ENCODE results near the gene PKD1L1. TPM values are rescaled to one million over a fixed set of nuclear protein-coding genes. Genes with fewer than 3 reads are reported as not detected.

PKD1L1 gene
- polyA plus RNA-seq, 1 donor from 2014 or later, result 2.0 TPM

DNA sequence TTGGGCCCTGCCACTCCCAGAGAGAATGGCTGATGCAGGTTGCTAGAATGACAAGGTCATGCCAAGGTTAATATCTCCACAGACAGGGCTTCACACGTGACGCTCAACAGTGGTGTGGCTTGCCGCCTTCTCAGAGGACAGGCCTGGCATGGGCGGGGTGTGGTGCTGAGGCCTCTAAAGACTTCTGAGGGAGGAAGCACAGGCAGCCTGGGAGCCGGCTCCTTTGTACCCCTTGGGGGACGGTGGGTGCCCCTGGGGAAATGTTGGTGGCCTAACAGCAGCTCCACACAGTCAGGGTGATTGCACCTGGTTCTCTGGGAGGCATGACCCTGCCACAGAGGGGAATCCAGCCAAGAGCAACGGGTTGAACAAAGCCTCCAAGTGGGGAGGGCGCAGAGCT lies 115.1 kb downstream of the PKD1L1 start:
- TF ChIP-seq RAD21 (conservative IDR thresholded peaks at IDR 0.05) (no peak), SMC3 (conservative IDR thresholded peaks at IDR 0.05; ENCODE audit: poor library complexity) (no peak), MXI1 (conservative IDR thresholded peaks at IDR 0.05; ENCODE audit: poor library complexity, severe bottlenecking) (no peak), EP300 (conservative IDR thresholded peaks at IDR 0.05; ENCODE audit: poor library complexity, severe bottlenecking) (no peak), TAF1 (IDR thresholded peaks at IDR 0.05; ENCODE audit: low read depth) (no peak)
- TF ChIP-seq, protein P1, sequence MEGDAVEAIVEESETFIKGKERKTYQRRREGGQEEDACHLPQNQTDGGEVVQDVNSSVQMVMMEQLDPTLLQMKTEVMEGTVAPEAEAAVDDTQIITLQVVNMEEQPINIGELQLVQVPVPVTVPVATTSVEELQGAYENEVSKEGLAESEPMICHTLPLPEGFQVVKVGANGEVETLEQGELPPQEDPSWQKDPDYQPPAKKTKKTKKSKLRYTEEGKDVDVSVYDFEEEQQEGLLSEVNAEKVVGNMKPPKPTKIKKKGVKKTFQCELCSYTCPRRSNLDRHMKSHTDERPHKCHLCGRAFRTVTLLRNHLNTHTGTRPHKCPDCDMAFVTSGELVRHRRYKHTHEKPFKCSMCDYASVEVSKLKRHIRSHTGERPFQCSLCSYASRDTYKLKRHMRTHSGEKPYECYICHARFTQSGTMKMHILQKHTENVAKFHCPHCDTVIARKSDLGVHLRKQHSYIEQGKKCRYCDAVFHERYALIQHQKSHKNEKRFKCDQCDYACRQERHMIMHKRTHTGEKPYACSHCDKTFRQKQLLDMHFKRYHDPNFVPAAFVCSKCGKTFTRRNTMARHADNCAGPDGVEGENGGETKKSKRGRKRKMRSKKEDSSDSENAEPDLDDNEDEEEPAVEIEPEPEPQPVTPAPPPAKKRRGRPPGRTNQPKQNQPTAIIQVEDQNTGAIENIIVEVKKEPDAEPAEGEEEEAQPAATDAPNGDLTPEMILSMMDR (IDR thresholded peaks at IDR 0.05; ENCODE audit: poor library complexity, severe bottlenecking), result no peak
- TF ChIP-seq, protein P2, sequence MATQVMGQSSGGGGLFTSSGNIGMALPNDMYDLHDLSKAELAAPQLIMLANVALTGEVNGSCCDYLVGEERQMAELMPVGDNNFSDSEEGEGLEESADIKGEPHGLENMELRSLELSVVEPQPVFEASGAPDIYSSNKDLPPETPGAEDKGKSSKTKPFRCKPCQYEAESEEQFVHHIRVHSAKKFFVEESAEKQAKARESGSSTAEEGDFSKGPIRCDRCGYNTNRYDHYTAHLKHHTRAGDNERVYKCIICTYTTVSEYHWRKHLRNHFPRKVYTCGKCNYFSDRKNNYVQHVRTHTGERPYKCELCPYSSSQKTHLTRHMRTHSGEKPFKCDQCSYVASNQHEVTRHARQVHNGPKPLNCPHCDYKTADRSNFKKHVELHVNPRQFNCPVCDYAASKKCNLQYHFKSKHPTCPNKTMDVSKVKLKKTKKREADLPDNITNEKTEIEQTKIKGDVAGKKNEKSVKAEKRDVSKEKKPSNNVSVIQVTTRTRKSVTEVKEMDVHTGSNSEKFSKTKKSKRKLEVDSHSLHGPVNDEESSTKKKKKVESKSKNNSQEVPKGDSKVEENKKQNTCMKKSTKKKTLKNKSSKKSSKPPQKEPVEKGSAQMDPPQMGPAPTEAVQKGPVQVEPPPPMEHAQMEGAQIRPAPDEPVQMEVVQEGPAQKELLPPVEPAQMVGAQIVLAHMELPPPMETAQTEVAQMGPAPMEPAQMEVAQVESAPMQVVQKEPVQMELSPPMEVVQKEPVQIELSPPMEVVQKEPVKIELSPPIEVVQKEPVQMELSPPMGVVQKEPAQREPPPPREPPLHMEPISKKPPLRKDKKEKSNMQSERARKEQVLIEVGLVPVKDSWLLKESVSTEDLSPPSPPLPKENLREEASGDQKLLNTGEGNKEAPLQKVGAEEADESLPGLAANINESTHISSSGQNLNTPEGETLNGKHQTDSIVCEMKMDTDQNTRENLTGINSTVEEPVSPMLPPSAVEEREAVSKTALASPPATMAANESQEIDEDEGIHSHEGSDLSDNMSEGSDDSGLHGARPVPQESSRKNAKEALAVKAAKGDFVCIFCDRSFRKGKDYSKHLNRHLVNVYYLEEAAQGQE (IDR thresholded peaks at IDR 0.05; ENCODE audit: borderline replicate concordance), result no peak

DNA sequence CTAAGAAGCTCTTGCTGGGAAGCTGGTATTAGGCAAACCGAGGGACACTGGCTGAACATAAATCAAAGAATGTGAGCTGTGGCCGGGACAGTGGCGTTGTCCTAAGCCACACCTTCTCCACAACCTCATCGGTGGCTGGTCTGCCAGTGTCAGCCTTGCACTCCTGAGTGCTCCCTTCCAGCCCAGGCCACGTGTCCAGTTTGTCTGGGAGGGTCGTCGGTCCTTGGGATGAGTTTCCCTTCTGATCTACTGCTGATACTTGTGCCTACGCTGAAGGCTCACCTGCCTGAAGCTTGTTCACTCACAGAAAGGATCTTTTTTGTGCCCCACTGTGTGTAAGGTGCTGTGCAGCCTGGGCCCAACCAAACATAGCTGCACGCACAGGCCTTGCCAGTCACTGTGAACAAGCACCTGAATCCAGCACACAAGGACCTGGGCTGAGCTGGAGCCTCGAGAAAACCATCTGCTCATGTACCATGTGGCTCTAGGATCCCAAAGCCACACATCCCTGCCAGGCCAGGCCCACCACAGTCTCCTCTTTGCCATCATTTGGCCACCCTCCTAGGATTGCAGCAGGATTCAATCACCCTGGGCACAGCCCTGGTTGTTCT lies 116.1 kb downstream of the PKD1L1 start:
- TF ChIP-seq RAD21 (conservative IDR thresholded peaks at IDR 0.05) (no peak), POLR2AphosphoS5 (IDR thresholded peaks at IDR 0.05) (no peak), TAF1 (IDR thresholded peaks at IDR 0.05; ENCODE audit: low read depth) (no peak), MXI1 (conservative IDR thresholded peaks at IDR 0.05; ENCODE audit: poor library complexity, severe bottlenecking) (no peak), EP300 (conservative IDR thresholded peaks at IDR 0.05; ENCODE audit: poor library complexity, severe bottlenecking) (no peak), SMC3 (conservative IDR thresholded peaks at IDR 0.05; ENCODE audit: poor library complexity) (no peak), EZH2 (IDR thresholded peaks at IDR 0.05; ENCODE audit: borderline replicate concordance, insufficient read depth, low read length, poor library complexity, severe bottlenecking) (no peak)
- TF ChIP-seq, protein P1 (IDR thresholded peaks at IDR 0.05; ENCODE audit: poor library complexity, severe bottlenecking), result no peak
- TF ChIP-seq, protein P2 (IDR thresholded peaks at IDR 0.05; ENCODE audit: borderline replicate concordance), result no peak
- Histone ChIP-seq H3K9me3 (ENCODE audit: low read length) (no peaks in the 10 kb centered on the region), H3K36me3 (ENCODE audit: insufficient read depth, low read length) (no peaks in the 10 kb centered on the region), H3K9me2 (ENCODE audit: insufficient read depth, low read length) (no peaks in the 10 kb centered on the region), H3K27ac (ENCODE audit: low read length) (no peak overlapping the region), H4K20me1 (ENCODE audit: insufficient read depth) (no peaks in the 10 kb centered on the region), H3K4me3 (ENCODE audit: low read length) (no peak overlapping the region), H3K79me2 (replicated peaks; ENCODE audit: insufficient read depth, low read length) (no peaks in the 10 kb centered on the region), H3K9ac (ENCODE audit: low read length) (no peak overlapping the region), H2AFZ (ENCODE audit: low read depth, low read length) (no peak overlapping the region), H3K4me2 (ENCODE audit: low read length) (no peak overlapping the region), H3K27me3 (ENCODE audit: insufficient read depth, low read depth, low read length) (no peaks in the 10 kb centered on the region), H3F3A (ENCODE audit: insufficient read depth, low read length, poor library complexity, severe bottlenecking) (no peaks in the 10 kb centered on the region)

More for the DNA sequence above, 115.1 kb downstream of the PKD1L1 start:
- Histone ChIP-seq H3K4me3 (ENCODE audit: low read length) (no peak overlapping the region), H3K27me3 (ENCODE audit: insufficient read depth, low read depth, low read length) (no peaks in the 10 kb centered on the region), H3K79me2 (replicated peaks; ENCODE audit: insufficient read depth, low read length) (no peaks in the 10 kb centered on the region), H3K27ac (ENCODE audit: low read length) (no peak overlapping the region), H3K9ac (ENCODE audit: low read length) (no peak overlapping the region), H2AFZ (ENCODE audit: low read depth, low read length) (no peak overlapping the region), H3K9me3 (ENCODE audit: low read length) (no peaks in the 10 kb centered on the region), H3F3A (ENCODE audit: insufficient read depth, low read length, poor library complexity, severe bottlenecking) (no peaks in the 10 kb centered on the region), H3K4me2 (ENCODE audit: low read length) (no peak overlapping the region), H4K20me1 (ENCODE audit: insufficient read depth) (no peaks in the 10 kb centered on the region), H3K9me2 (ENCODE audit: insufficient read depth, low read length) (no peaks in the 10 kb centered on the region), H3K36me3 (ENCODE audit: insufficient read depth, low read length) (no peaks in the 10 kb centered on the region)

Measured in neural cell (in vitro differentiated cells).